Panc1 (cell line): ENCODE measurements around the gene ENTPD8. TPM values are rescaled to one million over a fixed set of nuclear protein-coding genes. Genes with fewer than 3 reads are reported as not detected.

Experiments used
- ATAC-seq: fragments of 200-7000 bp; cut with Tn5 transposase; 2 replicates; pipeline ENCODE4 v1.9.1; 2020; ENCODE audit warnings: mild to moderate bottlenecking, moderate library complexity
- BruUV-seq: library from RNA; stranded (reverse); fragments of 400-500 nt; replicated peaks from 2 replicates; lab custom pipeline; 2021; lab: Mats Ljungman, UMichigan
- CTCF ChIA-PET: fragments of 300-600 bp; sonication (Branson Sonifier 250); formaldehyde crosslinking; loops from one replicate; lab custom pipeline; 2022; ENCODE audit warnings: antibody characterized with exemption; lab: Charles Lee
- POLR2A ChIA-PET: fragments of 300-600 bp; sonication (Branson Sonifier 250); formaldehyde crosslinking; loops from one replicate; lab custom pipeline; 2022; ENCODE audit warnings: antibody characterized with exemption; lab: Charles Lee
- DNase-seq: peaks from one replicate; pipeline ENCODE4 v3.0.0-alpha.2; 2010; ENCODE audit warnings: low read depth, low spot score
- H3K27ac ChIP-seq: 2 replicates; pipeline ENCODE4 v1.5.1; 2011; ENCODE audit warnings: mild to moderate bottlenecking, low read length, inconsistent platforms
- H3K27me3 ChIP-seq: fragments of 200-500 bp; sonication (Bioruptor generic); 2 replicates; pipeline ENCODE4 v1.6.0; 2014; ENCODE audit warnings: low read length, inconsistent platforms; ENCODE audit not compliant: control insufficient read depth, insufficient read depth
- H3K36me3 ChIP-seq: fragments of 200-500 bp; sonication (Bioruptor generic); 2 replicates; pipeline ENCODE4 v1.5.1; 2014; ENCODE audit warnings: inconsistent platforms, mild to moderate bottlenecking, low read length, moderate library complexity; ENCODE audit not compliant: control insufficient read depth, insufficient read depth
- H3K4me1 ChIP-seq: 2 replicates; pipeline ENCODE4 v1.5.1; 2011; ENCODE audit warnings: inconsistent platforms, mild to moderate bottlenecking, low read length, moderate library complexity; ENCODE audit not compliant: control insufficient read depth, insufficient read depth
- H3K4me3 ChIP-seq, 2 experiments: 2 replicates each; pipeline ENCODE4 v1.5.1; 2011 to 2012; ENCODE audit warnings: low read depth in 2 of 2, low read length in 2 of 2, mild to moderate bottlenecking in 2 of 2, inconsistent platforms in 1 of 2, moderate library complexity in 1 of 2
- H3K9me3 ChIP-seq: fragments of 200-500 bp; sonication (Bioruptor generic); 2 replicates; pipeline ENCODE4 v1.5.1; 2014; ENCODE audit warnings: low read depth, mild to moderate bottlenecking, inconsistent platforms, low read length, moderate library complexity; ENCODE audit not compliant: control insufficient read depth, insufficient read depth
- CTCF ChIP-seq: fragments of 450-650 bp; IDR thresholded peaks from 2 replicates; pipeline ENCODE4 v1.5.1; 2017; ENCODE audit warnings: mild to moderate bottlenecking
- POLR2AphosphoS5 ChIP-seq: IDR thresholded peaks from 2 replicates; pipeline ENCODE4 v1.6.1; 2012; ENCODE audit warnings: mild to moderate bottlenecking, low read depth, low read length, moderate library complexity
- REST ChIP-seq, 2 experiments: IDR thresholded peaks; 2 replicates each; pipeline ENCODE4 v1.6.1; 2011 to 2012; ENCODE audit warnings: low read depth in 2 of 2, control low read depth in 1 of 2, low read length in 1 of 2, mild to moderate bottlenecking in 1 of 2, moderate library complexity in 1 of 2; ENCODE audit not compliant: insufficient read depth in 1 of 2
- SIN3A ChIP-seq: IDR thresholded peaks from 2 replicates; pipeline ENCODE4 v1.6.1; 2012; ENCODE audit warnings: low read depth, mild to moderate bottlenecking, low read length, moderate library complexity, borderline replicate concordance; ENCODE audit not compliant: insufficient read depth
- TCF7L2 ChIP-seq: IDR thresholded peaks from 2 replicates; pipeline ENCODE4 v1.6.1; 2011; ENCODE audit warnings: mild to moderate bottlenecking, low read depth, low read length, inconsistent platforms
- in situ Hi-C: cut with HindIII; loops from 2 replicates; pipeline ENCODE4 v1.10.0; 2016; ENCODE audit warnings: low sequenced_read_pairs, low pct_unique_long_range_greater_than_20kb
- intact Hi-C: fragments of 100-400 bp; cut with micrococcal nuclease; formaldehyde crosslinking; loops from one replicate; pipeline ENCODE4 v1.10.0; 2022; ENCODE audit not compliant: unreplicated experiment
- total RNA-seq: library from RNA; stranded (reverse); gene quantifications from one replicate; pipeline ENCODE4 v1.2.1, GENCODE V29; 2021; ENCODE audit not compliant: unreplicated experiment

The ENTPD8 gene
- total RNA-seq, 1 experiment from 2014 or later: 3.9 TPM

DNA sequence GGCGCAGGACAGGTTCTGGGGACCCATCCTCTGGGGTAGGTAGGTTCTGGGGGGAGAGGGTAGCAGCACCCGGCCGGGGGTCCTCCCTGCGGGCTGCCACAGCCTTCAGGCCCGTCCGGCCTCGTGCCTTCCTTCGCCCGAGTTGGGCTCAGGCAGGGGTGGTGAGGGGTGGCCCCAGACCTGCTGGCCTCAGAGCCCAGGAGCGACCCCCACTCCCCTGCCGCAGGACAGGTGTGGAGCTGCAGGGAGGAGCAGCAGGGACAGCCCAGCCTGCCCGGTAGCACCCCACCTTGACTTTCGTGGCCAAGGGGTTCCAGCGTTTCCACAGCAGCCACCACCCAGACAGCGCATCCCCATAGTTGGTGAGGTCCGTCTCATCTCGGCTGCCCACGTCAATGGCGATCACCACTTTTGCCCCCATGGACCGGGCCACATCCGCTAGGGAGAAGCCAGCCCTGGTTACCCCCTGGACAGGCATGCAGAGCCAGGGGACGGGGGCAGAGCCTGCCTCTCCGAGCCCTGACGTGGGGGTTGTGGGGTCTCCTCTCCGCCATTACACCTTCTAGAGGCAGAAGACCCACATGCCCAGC, 21.3 kb upstream of the ENTPD8 start:
- DNase-seq (no peak), ATAC-seq (no peak)
- ChIA-PET CTCF (interaction anchor here (0.6 kb wide), 1 partner anchor 72 kb away, joined by 4 read pairs; no protein-coding TSS in a partner anchor), POLR2A (no interaction called here)
- Histone ChIP-seq H3K36me3 (no peaks in the 10 kb centered on the region; the same call in 1 of the 2 replicates), H3K27ac (no peak overlapping the region), H3K4me3 (no peak overlapping the region), H3K9me3 (no peaks in the 10 kb centered on the region), H3K4me1 (peaks cover 6% of the 10 kb centered on the region), H3K27me3 (no peaks in the 10 kb centered on the region)
- in situ Hi-C loops (no loop called here), intact Hi-C loops (no loop called here)
- TF ChIP-seq POLR2AphosphoS5 (no peak), TCF7L2 (no peak), CTCF (no peak), REST (IDR thresholded peaks at IDR 0.05; ENCODE audit: insufficient read depth in 1 of 2, low read depth in 2 of 2, low read length in 1 of 2) (no peak), SIN3A (no peak)
- no TSS peak for BruUV-seq

DNA sequence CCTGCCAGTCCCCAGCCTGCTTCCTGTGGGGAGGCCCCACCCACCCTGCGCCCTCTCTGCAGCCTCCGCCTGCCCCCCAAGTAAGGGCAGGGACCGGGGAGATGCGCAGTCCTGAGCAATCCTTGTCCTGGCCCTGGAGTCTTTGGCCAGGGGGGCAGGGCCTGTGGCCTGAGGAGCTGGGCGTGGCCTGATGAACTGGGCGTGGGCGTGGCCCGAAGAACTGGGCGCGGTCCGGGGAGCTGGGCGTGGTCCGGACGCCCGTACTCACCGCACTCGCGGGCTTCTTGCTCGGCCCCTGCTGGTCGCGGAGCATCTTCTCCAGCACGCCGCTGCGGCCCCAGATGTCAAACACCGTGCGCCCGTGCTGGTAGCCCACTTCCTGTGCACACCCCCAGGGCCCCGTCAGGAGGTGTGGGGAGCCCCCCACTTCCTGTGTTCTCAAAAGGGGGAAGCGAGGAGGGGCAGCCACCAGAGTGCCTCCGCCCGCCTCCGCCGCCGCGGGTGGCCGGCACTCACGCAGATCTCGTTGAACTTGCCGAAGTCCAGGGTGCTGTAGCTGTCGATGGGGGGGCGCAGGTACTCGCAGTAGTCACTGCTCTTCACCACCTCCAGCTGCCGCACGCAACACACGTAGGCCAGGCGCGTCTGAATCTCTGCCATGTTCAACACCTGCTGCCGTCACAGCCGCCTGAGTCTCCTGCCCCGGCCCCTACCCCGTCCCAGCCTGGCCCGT, 20.7 kb upstream of the ENTPD8 start:
- no peaks in the 10 kb centered on the region for H3K27me3 ChIP-seq

More for the DNA sequence above, 20.7 kb upstream of the ENTPD8 start:
- peaks cover 9% of the 10 kb centered on the region for H3K4me1 ChIP-seq
- DNase-seq: no peak
- ATAC-seq: no peak; the same call in 1 of the 2 replicates
- ChIA-PET CTCF (no interaction called here), POLR2A (no interaction called here)
- no peak overlapping the region for H3K27ac ChIP-seq
- in situ Hi-C loops (no loop called here), intact Hi-C loops (no loop called here)
- H3K9me3 ChIP-seq: no peaks in the 10 kb centered on the region
- no peak overlapping the region for H3K4me3 ChIP-seq
- BruUV-seq: no TSS peak
- H3K36me3 ChIP-seq: no peaks in the 10 kb centered on the region; the same call in 1 of the 2 replicates
- TF ChIP-seq REST (IDR thresholded peaks at IDR 0.05; ENCODE audit: insufficient read depth in 1 of 2, low read depth in 2 of 2, low read length in 1 of 2) (no peak), SIN3A (no peak), POLR2AphosphoS5 (no peak), TCF7L2 (no peak), CTCF (no peak)
